ENCODE data around the gene CAVIN1.
"Not testable (repeated sequence)": the region's sequence is repeated elsewhere in the genome, so short reads cannot be mapped to it uniquely, and the experiment has no call there.

CAVIN1 gene

DNA sequence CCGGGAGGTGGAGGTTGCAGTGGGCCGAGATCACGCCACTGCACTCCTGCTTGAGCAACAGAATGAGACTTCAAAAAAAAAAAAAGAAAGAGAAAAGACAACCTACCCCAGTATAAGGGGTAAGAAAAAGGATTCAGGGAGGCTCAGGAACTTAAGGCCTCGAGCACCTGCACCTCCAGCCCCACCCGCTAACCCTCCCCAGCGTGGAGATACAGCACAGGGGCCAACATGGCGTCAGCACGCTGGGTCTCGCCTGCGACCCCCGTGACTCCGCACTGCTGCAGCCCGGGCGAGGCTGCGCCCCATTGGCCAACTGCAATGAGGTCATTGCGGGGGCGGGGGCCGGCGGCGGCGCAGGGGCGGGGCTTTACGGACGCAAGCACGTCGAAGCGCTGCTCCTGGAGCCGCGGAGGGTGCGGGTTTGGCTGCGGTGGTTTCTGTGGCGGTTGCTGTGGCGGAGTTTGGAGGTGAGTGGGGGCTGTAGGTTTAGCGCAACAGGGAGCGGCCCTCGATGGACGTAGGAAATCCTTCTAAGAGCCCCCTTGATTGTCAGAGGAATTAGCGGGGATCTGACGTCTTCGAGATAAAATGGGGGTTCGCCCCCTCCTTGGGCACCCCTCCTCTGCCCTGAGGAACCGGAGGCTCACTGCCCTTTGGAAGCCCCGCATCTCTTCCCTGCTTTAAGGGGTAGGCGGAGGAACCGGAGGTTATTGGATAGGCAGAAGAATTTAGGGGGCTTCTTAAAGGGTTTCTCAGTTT lies 35.6 kb upstream of the CAVIN1 start, which contains the start of gene ATP6V0A1:
Gene ATP6V0A1, plus strand, starts transcription at position 382 of the 759 bp plus-strand sequence. CDS start 2,017 bp downstream, outside the sequence.
- no peak for TF ChIP-seq CTCF (IDR thresholded peaks at IDR 0.05; ENCODE audit: insufficient read depth, low read depth, low read length, missing control alignments)
- peak; percentile 85 for DNase-seq (ENCODE audit: low read depth)
- H3K4me3 ChIP-seq (ENCODE audit: low read length) = peak within 1 kb of the TSS; percentile 88

GRCh38 chr17:42457107-42457792 lies 34.2 kb upstream of the CAVIN1 start:
- TF ChIP-seq CTCF (IDR thresholded peaks at IDR 0.05; ENCODE audit: insufficient read depth, low read depth, low read length, missing control alignments) = no peak
- H3K4me3 ChIP-seq (ENCODE audit: low read length) = no peak overlapping the region
- DNase-seq (ENCODE audit: low read depth) = peak; percentile 42

DNA sequence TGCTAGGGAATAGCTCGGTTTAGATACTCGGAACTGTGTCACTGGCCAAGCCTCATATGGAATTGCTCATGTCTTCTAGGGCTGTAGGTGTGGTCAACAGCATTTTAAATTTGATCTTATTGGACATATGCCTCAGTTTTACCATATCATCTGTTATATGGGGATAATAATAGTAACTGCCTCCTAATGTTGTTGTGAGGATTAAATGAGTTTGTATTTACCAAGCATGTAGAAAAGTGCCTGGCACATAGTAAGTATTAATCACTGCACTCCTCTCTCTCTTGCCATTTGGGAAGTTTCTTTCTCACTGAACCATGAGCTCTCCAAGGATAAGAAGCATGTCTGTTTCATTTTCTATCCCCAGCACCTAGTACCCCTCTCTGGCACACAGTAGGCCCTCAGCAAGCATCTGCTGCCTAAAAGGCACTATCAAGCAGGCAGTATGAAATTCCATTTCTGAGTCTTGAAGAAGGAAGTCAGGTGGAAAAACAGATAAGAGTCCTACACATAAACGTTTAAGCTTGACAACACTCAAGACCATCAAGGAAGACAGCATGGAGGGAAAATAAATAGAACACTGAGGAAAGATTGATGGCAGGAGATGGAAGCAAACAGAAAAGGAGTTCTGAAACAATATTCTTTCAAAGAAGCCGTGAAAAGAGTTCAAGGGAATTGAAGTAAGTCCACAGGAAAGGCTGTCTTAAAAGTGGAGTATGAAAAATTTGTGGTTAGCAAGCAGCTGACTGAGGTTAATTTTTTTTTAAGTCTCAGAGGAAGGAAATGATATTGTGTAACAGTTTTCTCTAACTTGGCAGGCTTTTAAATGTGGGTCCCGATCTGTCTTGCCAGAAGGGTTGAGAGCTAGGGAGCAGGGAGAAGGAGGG lies 33.4 kb upstream of the CAVIN1 start:
- peak; percentile 61 for DNase-seq (ENCODE audit: low read depth)
- TF ChIP-seq CTCF (IDR thresholded peaks at IDR 0.05; ENCODE audit: insufficient read depth, low read depth, low read length, missing control alignments) = no peak
- no peak overlapping the region for H3K4me3 ChIP-seq (ENCODE audit: low read length)

DNA sequence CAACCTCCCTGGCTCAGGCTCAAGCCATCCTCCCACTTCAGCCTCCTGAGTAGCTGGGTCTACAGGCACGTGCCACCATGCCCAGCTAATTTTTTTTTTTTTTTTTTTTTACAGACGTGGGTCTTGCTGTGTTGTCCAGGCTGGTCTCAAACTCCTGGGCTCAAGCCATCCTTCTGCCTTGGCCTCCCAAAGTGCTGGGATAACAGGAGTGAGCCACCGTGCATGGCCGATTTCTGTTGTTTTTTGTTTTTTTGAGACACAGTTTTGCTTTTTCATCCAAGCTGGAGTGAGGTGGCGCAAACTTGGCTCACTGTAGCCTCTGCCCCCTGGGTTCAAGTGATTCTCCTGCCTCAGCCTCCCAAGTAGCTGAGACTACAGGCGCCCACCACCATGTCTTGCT lies 31.9 kb upstream of the CAVIN1 start:
- H3K4me3 ChIP-seq (ENCODE audit: low read length); DNase-seq (ENCODE audit: low read depth): not testable (repeated sequence)

DNA sequence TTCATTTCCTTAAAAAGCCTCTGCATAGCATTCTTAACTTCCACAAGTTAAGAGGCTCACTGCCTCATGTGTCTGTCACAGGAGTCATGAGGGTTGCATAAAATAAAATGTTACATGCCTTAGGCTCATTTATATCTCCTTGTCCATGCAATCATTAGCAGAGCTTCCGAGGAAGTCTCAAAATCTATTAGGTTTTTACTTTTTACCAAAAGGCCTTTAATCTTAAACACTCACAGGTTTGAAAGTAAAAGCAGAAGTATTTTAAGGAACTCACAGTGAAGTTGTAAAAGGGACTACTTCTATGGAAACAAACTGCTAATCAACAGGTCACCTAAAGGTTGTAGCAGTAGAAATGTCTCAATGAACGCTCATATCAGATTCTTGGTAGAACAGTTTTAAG lies 30.4 kb upstream of the CAVIN1 start:
- TF ChIP-seq CTCF (IDR thresholded peaks at IDR 0.05; ENCODE audit: insufficient read depth, low read depth, low read length, missing control alignments) = no peak
- no peak overlapping the region for H3K4me3 ChIP-seq (ENCODE audit: low read length)
- no peak for DNase-seq (ENCODE audit: low read depth)

DNA sequence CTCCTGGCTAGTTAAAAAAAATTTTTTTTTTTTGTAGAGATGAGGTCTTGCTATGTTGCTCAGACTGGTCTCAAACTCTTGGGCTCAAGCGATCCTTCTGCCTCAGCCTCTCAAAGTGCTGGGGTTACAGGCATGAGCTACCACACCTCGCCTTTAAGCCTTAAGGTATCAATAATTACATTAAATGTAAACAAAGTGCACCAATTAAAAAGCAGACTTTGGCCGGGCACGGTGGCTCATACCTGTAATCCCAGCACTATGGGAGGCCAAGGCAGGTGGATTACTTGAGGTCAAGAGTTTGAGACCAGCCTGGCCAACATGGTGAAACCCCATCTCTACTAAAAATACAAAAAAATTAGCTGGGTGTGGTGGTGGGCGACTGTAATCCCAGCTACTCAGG lies 28.2 kb upstream of the CAVIN1 start:
- DNase-seq (ENCODE audit: low read depth); H3K4me3 ChIP-seq (ENCODE audit: low read length): not testable (repeated sequence)

- H3K4me3 ChIP-seq (ENCODE audit: low read length); DNase-seq (ENCODE audit: low read depth): not testable (repeated sequence)
Observed at GRCh38 chr17:42449838-42450237, 26.8 kb upstream of the CAVIN1 start.

DNA sequence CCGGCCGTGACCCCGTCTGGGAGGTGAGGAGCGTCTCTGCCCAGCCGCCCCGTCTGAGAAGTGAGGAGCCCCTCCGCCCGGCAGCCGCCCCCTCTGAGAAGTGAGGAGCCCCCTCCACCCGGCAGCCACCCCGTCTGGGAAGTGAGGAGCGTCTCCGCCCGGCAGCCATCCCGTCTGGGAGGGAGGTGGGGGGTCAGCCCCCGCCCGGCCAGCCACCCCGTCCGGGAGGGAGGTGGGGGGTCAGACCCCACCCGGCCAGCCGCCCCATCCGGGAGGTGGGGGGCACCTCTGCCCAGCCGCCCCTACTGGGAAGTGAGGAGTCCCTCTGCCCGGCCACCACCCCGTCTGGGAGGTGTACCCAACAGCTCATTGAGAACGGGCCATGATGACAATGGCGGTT lies 26.1 kb upstream of the CAVIN1 start:
- not testable (repeated sequence) for DNase-seq (ENCODE audit: low read depth); H3K4me3 ChIP-seq (ENCODE audit: low read length)

All from epithelial cell of esophagus (primary cell).